ENCODE data around the gene GCGR.

DNA sequence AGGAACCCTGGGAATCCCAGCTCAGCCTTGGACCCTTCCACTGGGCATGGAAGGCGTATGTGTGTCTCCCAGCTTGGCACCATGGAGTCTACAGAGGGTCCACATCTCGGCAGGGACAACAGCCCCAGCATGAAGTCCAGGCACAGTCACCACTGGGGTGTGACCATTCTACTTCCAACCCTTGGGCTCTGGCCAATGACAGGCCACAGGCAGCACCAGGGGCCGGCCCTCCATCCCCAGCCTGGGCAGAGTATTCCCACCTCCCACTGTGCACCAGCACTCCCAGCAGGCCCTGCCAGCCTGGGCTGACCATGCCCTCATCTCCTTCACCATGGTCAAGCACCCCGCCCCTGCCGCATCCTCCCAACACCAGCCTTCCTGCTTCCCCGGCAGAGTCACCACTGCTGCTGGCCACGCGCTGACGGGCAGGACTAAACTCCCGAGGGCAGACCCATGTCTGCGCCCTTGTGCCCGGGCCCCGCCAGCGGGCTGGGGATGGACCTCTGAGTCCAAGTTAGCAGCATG lies 40.4 kb downstream of the GCGR start:
- TF ChIP-seq, protein P1, sequence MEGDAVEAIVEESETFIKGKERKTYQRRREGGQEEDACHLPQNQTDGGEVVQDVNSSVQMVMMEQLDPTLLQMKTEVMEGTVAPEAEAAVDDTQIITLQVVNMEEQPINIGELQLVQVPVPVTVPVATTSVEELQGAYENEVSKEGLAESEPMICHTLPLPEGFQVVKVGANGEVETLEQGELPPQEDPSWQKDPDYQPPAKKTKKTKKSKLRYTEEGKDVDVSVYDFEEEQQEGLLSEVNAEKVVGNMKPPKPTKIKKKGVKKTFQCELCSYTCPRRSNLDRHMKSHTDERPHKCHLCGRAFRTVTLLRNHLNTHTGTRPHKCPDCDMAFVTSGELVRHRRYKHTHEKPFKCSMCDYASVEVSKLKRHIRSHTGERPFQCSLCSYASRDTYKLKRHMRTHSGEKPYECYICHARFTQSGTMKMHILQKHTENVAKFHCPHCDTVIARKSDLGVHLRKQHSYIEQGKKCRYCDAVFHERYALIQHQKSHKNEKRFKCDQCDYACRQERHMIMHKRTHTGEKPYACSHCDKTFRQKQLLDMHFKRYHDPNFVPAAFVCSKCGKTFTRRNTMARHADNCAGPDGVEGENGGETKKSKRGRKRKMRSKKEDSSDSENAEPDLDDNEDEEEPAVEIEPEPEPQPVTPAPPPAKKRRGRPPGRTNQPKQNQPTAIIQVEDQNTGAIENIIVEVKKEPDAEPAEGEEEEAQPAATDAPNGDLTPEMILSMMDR (IDR thresholded peaks at IDR 0.05; ENCODE audit: insufficient read depth, low read depth, low read length): no peak
- TF ChIP-seq EZH2 (IDR thresholded peaks at IDR 0.05; ENCODE audit: insufficient read depth, low read length): no peak

All from astrocyte (in vitro differentiated cells and primary cell).